HepG2 (cell line): Measurements from ENCODE around the gene HIGD1A. TPM values are rescaled to one million over a fixed set of nuclear protein-coding genes. Genes with fewer than 3 reads are reported as not detected.

Experiments used
- ATF7 ChIP-seq, 2 experiments: fragments of 450-650 bp in 1 of 2; sonication (generic) in 1 of 2; formaldehyde crosslinking in 1 of 2; IDR thresholded peaks; 2 replicates each; pipeline versions ENCODE4 v1.4.0 to v1.6.1; 2016 to 2020; ENCODE audit warnings: antibody characterized with exemption in 1 of 2, mild to moderate bottlenecking in 1 of 2, missing genetic modification reagents in 1 of 2
- CEBPG ChIP-seq: IDR thresholded peaks from 2 replicates; pipeline ENCODE4 v1.6.1; 2016
- MATR3 ChIP-seq: sonication (generic); formaldehyde crosslinking; IDR thresholded peaks from 2 replicates; pipeline ENCODE4 v1.4.0; 2020; ENCODE audit warnings: missing genetic modification reagents
- PPARG ChIP-seq: conservative IDR thresholded peaks from 2 replicates; pipeline ENCODE4 v1.6.1; 2016; ENCODE audit warnings: missing biosample characterization, missing genetic modification reagents
- SIN3A ChIP-seq: IDR thresholded peaks from 2 replicates; pipeline ENCODE4 v1.6.1; 2011; ENCODE audit warnings: low read depth, mild to moderate bottlenecking, control low read depth, low read length, borderline replicate concordance
- STAT6 ChIP-seq: sonication (generic); formaldehyde crosslinking; IDR thresholded peaks from 2 replicates; pipeline ENCODE4 v1.4.0; 2020; ENCODE audit warnings: missing genetic modification reagents, mild to moderate bottlenecking, borderline replicate concordance
- ZBTB39 ChIP-seq: sonication (generic); formaldehyde crosslinking; IDR thresholded peaks from 2 replicates; pipeline ENCODE4 v1.5.0; 2020; ENCODE audit warnings: missing genetic modification reagents
- ZNF275 ChIP-seq: sonication (generic); formaldehyde crosslinking; IDR thresholded peaks from 2 replicates; pipeline ENCODE4 v1.8.0; 2022; ENCODE audit warnings: missing genetic modification reagents, mild to moderate bottlenecking, inconsistent platforms, borderline replicate concordance
- ZNF292 ChIP-seq: sonication (generic); formaldehyde crosslinking; IDR thresholded peaks from 2 replicates; pipeline ENCODE4 v1.8.1; 2022; ENCODE audit warnings: mild to moderate bottlenecking, low read depth, missing genetic modification reagents, borderline replicate concordance
- ZNF335 ChIP-seq: sonication (generic); formaldehyde crosslinking; IDR thresholded peaks from 2 replicates; pipeline ENCODE4 v1.4.0; 2020; ENCODE audit warnings: missing genetic modification reagents
- polyA plus RNA-seq, 8 experiments: library from polyadenylated mRNA; depleted of rRNA in 3 of 8; stranded (reverse) in 7 of 8; unstranded in 1 of 8; fragments of >200 nt; fragmentation: Illumina TruSeq in 4 of 8; extraction: Trizol in 4 of 8; gene quantifications; 2 replicates each; pipeline versions ENCODE4 v1.2.1 to v1.2.3, GENCODE V29; 2011 to 2016; ENCODE audit warnings: low read depth in 4 of 8, missing spikeins in 1 of 8, mixed read lengths in 1 of 8; ENCODE audit not compliant: insufficient read depth in 1 of 8
- total RNA-seq, 5 experiments: library from RNA; depleted of rRNA; stranded (reverse); fragments of >200 nt; fragmentation: Illumina TruSeq; extraction: Trizol; gene quantifications; 2 replicates each; pipeline ENCODE4 v1.2.3, GENCODE V29; 2016; ENCODE audit warnings: low read depth in 1 of 5
- TF ChIP-seq, protein P1 (sequence below): IDR thresholded peaks from 2 replicates; pipeline ENCODE4 v1.6.1; 2012; ENCODE audit warnings: low read depth, low read length, improper control_type of control experiment
- TF ChIP-seq, protein P2 (sequence below): sonication (generic); formaldehyde crosslinking; IDR thresholded peaks from 2 replicates; pipeline ENCODE4 v1.8.1; 2023; ENCODE audit warnings: mild to moderate bottlenecking, missing genetic modification reagents
- TF ChIP-seq, protein P3 (sequence below): sonication (generic); formaldehyde crosslinking; IDR thresholded peaks from 2 replicates; pipeline ENCODE4 v1.4.0; 2020; ENCODE audit warnings: mild to moderate bottlenecking, missing genetic modification reagents, borderline replicate concordance

The HIGD1A gene
- total and polyA plus RNA-seq, 2 of the 13 experiments (the other 11 are each of a cell fraction or from before 2014, with no cell fraction given): 222 to 253 TPM

DNA sequence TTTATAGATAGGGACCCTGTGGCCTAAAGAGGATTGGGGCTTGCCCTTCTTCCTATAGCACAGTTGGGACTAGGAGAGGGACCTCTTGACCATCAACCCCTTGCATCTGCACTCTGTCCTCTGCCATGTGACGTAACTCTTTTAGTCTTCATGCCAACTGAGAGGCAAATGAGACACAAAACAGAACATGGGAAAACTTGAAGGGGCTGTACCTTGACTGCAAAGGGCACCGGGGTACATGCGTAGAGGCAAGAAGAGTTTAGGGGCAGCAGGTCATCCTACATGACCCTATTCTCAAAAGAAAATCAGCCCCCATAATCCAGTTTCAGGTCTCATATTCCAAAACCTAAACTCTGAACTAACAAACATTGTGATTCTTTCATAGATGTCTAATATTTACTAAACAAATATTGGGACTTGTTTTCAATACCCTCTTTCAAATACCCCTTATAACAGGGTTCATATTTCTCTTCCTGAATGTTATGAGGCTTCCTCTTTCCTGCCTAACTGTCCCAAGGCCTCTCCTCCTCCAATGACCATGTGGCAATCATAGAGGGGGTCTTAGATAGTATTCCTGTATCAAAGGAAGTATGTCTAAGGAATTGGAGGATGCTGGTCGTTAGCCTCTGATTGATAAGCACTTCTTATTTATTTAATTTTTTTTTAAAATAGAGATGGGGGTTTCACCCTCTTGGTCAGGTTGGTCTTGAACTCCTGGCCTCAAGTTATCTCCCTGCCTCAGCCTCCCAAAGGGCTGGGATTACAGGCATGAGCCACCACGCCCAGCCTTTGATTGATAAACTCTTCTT lies 25.5 kb upstream of the HIGD1A start (continued):
- TF ChIP-seq, protein P1, sequence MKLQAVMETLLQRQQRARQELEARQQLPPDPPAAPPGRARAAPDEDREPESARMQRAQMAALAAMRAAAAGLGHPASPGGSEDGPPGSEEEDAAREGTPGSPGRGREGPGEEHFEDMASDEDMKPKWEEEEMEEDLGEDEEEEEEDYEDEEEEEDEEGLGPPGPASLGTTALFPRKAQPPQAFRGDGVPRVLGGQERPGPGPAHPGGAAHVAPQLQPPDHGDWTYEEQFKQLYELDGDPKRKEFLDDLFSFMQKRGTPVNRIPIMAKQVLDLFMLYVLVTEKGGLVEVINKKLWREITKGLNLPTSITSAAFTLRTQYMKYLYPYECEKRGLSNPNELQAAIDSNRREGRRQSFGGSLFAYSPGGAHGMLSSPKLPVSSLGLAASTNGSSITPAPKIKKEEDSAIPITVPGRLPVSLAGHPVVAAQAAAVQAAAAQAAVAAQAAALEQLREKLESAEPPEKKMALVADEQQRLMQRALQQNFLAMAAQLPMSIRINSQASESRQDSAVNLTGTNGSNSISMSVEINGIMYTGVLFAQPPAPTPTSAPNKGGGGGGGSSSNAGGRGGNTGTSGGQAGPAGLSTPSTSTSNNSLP: peak; percentile 55; the same call in 1 of the 2 replicates
- TF ChIP-seq ZBTB39 (CRISPR knock-in tag) (peak; percentile 79; the same call in 1 of the 2 replicates), STAT6 (CRISPR knock-in tag) (no peak), ZNF292 (no peak), CEBPG (CRISPR knock-in tag) (peak; percentile 32; the same call in 1 of the 2 replicates), SIN3A (0 out of 2 replicates have a peak, but pooled peaks have one; percentile 14), ZNF275 (CRISPR knock-in tag) (no peak), ATF7 (IDR thresholded peaks at IDR 0.05) (peak; percentile 37; the same call in 1 of the 2 replicates), ATF7 (CRISPR knock-in tag; IDR thresholded peaks at IDR 0.05) (no peak; the same call in 1 of the 2 replicates), PPARG (CRISPR knock-in tag) (peak; percentile 17), MATR3 (CRISPR knock-in tag) (no peak), ZNF335 (CRISPR knock-in tag) (no peak)
- TF ChIP-seq, protein P2, sequence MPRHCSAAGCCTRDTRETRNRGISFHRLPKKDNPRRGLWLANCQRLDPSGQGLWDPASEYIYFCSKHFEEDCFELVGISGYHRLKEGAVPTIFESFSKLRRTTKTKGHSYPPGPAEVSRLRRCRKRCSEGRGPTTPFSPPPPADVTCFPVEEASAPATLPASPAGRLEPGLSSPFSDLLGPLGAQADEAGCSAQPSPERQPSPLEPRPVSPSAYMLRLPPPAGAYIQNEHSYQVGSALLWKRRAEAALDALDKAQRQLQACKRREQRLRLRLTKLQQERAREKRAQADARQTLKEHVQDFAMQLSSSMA (CRISPR knock-in tag): no peak
- TF ChIP-seq, protein P3, sequence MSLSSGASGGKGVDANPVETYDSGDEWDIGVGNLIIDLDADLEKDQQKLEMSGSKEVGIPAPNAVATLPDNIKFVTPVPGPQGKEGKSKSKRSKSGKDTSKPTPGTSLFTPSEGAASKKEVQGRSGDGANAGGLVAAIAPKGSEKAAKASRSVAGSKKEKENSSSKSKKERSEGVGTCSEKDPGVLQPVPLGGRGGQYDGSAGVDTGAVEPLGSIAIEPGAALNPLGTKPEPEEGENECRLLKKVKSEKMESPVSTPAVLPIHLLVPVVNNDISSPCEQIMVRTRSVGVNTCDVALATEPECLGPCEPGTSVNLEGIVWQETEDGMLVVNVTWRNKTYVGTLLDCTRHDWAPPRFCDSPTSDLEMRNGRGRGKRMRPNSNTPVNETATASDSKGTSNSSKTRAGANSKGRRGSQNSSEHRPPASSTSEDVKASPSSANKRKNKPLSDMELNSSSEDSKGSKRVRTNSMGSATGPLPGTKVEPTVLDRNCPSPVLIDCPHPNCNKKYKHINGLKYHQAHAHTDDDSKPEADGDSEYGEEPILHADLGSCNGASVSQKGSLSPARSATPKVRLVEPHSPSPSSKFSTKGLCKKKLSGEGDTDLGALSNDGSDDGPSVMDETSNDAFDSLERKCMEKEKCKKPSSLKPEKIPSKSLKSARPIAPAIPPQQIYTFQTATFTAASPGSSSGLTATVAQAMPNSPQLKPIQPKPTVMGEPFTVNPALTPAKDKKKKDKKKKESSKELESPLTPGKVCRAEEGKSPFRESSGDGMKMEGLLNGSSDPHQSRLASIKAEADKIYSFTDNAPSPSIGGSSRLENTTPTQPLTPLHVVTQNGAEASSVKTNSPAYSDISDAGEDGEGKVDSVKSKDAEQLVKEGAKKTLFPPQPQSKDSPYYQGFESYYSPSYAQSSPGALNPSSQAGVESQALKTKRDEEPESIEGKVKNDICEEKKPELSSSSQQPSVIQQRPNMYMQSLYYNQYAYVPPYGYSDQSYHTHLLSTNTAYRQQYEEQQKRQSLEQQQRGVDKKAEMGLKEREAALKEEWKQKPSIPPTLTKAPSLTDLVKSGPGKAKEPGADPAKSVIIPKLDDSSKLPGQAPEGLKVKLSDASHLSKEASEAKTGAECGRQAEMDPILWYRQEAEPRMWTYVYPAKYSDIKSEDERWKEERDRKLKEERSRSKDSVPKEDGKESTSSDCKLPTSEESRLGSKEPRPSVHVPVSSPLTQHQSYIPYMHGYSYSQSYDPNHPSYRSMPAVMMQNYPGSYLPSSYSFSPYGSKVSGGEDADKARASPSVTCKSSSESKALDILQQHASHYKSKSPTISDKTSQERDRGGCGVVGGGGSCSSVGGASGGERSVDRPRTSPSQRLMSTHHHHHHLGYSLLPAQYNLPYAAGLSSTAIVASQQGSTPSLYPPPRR (CRISPR knock-in tag): peak; percentile 9; the same call in 1 of the 2 replicates
